WTC11 (cell line): ENCODE data around the gene AGPS. TPM values are rescaled to one million over a fixed set of nuclear protein-coding genes. Genes with fewer than 3 reads are reported as not detected.

Source experiments
- ATAC-seq: fragments of 200-7000 bp; cut with Tn5 transposase; 2 replicates; pipeline ENCODE4 v1.10.0; 2021; ENCODE audit warnings: mild to moderate bottlenecking, moderate library complexity
- CTCF ChIA-PET: fragments of 300-600 bp; sonication (Branson Sonifier 250); formaldehyde crosslinking; loops from one replicate; lab custom pipeline; 2021; ENCODE audit warnings: antibody characterized with exemption; lab: Charles Lee
- POLR2A ChIA-PET: fragments of 350-600 bp; sonication (Branson Sonifier 250); formaldehyde crosslinking; loops from one replicate; lab custom pipeline; 2021; ENCODE audit warnings: antibody characterized with exemption; lab: Charles Lee
- DNase-seq: peaks from one replicate; pipeline ENCODE4 v3.0.0; 2021; ENCODE audit warnings: low spot score
- H3K27ac Mint-ChIP-seq: 2 replicates; pipeline ENCODE4 v1.8.0; 2021; ENCODE audit warnings: mixed read lengths
- H3K27me3 Mint-ChIP-seq: 2 replicates; pipeline ENCODE4 v1.8.0; 2021; ENCODE audit warnings: low read depth, mild to moderate bottlenecking, moderate library complexity, mixed read lengths
- H3K36me3 Mint-ChIP-seq: 2 replicates; pipeline ENCODE4 v1.8.0; 2021; ENCODE audit warnings: mixed read lengths
- H3K4me1 Mint-ChIP-seq: 2 replicates; pipeline ENCODE4 v1.8.0; 2022; ENCODE audit warnings: mixed read lengths
- H3K4me3 Mint-ChIP-seq: 2 replicates; pipeline ENCODE4 v1.8.0; 2021; ENCODE audit warnings: mild to moderate bottlenecking, moderate library complexity, mixed read lengths
- H3K9me3 Mint-ChIP-seq: 2 replicates; pipeline ENCODE4 v1.8.0; 2021; ENCODE audit warnings: mixed read lengths
- E2F1 ChIP-seq: sonication (generic); formaldehyde crosslinking; IDR thresholded peaks from 2 replicates; pipeline ENCODE4 v1.8.0; 2022; ENCODE audit warnings: mild to moderate bottlenecking, missing genetic modification reagents
- E2F4 ChIP-seq: sonication (generic); formaldehyde crosslinking; IDR thresholded peaks from 2 replicates; pipeline ENCODE4 v1.8.1; 2022; ENCODE audit warnings: low read depth, mild to moderate bottlenecking, moderate library complexity, missing genetic modification reagents, borderline replicate concordance
- ERG ChIP-seq: fragments of 250-450 bp; sonication (Bioruptor Pico); IDR thresholded peaks from 2 replicates; pipeline ENCODE4 v1.8.0; 2021; ENCODE audit warnings: mild to moderate bottlenecking
- ETV6 ChIP-seq: sonication (generic); formaldehyde crosslinking; IDR thresholded peaks from 2 replicates; pipeline ENCODE4 v1.8.1; 2022; ENCODE audit warnings: mild to moderate bottlenecking, missing genetic modification reagents
- FOXK1 ChIP-seq: sonication (generic); formaldehyde crosslinking; IDR thresholded peaks from 2 replicates; pipeline ENCODE4 v1.8.0; 2022; ENCODE audit warnings: mild to moderate bottlenecking, moderate library complexity, missing genetic modification reagents
- IRF2 ChIP-seq: sonication (generic); formaldehyde crosslinking; IDR thresholded peaks from 2 replicates; pipeline ENCODE4 v1.8.0; 2022; ENCODE audit warnings: low read depth, missing genetic modification reagents, borderline replicate concordance
- JAZF1 ChIP-seq: fragments of 250-450 bp; sonication (Bioruptor Pico); IDR thresholded peaks from 2 replicates; pipeline ENCODE4 v1.9.0; 2021; ENCODE audit warnings: moderate library complexity, mild to moderate bottlenecking, inconsistent platforms
- KAT7 ChIP-seq: sonication (generic); formaldehyde crosslinking; IDR thresholded peaks from 2 replicates; pipeline ENCODE4 v1.8.1; 2023; ENCODE audit warnings: missing genetic modification reagents, mild to moderate bottlenecking, borderline replicate concordance
- MLX ChIP-seq: sonication (generic); formaldehyde crosslinking; IDR thresholded peaks from 2 replicates; pipeline ENCODE4 v1.8.1; 2023; ENCODE audit warnings: mild to moderate bottlenecking, missing genetic modification reagents, moderate library complexity
- NFATC4 ChIP-seq: fragments of 250-450 bp; sonication (Bioruptor Pico); IDR thresholded peaks from 2 replicates; pipeline ENCODE4 v1.9.0; 2021; ENCODE audit warnings: mild to moderate bottlenecking
- NFYB ChIP-seq: sonication (generic); formaldehyde crosslinking; conservative IDR thresholded peaks from 2 replicates; pipeline ENCODE4 v1.8.0; 2022; ENCODE audit warnings: low read depth, missing genetic modification reagents
- OVOL2 ChIP-seq: fragments of 250-450 bp; sonication (Bioruptor Pico); IDR thresholded peaks from 2 replicates; pipeline ENCODE4 v1.9.0; 2021; ENCODE audit warnings: mild to moderate bottlenecking, borderline replicate concordance
- RORB ChIP-seq: fragments of 250-450 bp; sonication (Bioruptor Pico); IDR thresholded peaks from 2 replicates; pipeline ENCODE4 v1.9.0; 2021; ENCODE audit warnings: mild to moderate bottlenecking
- TEAD1 ChIP-seq: sonication (generic); formaldehyde crosslinking; IDR thresholded peaks from 2 replicates; pipeline ENCODE4 v1.8.0; 2022; ENCODE audit warnings: mild to moderate bottlenecking, missing genetic modification reagents
- ZBTB43 ChIP-seq: sonication (generic); formaldehyde crosslinking; IDR thresholded peaks from 2 replicates; pipeline ENCODE4 v1.8.1; 2023; ENCODE audit warnings: mild to moderate bottlenecking, missing genetic modification reagents
- ZNF232 ChIP-seq: sonication (generic); formaldehyde crosslinking; IDR thresholded peaks from 2 replicates; pipeline ENCODE4 v1.8.0; 2022; ENCODE audit warnings: mild to moderate bottlenecking, missing genetic modification reagents
- ZNF263 ChIP-seq: sonication (generic); formaldehyde crosslinking; IDR thresholded peaks from 2 replicates; pipeline ENCODE4 v1.8.1; 2022; ENCODE audit warnings: low read depth, mild to moderate bottlenecking, moderate library complexity, missing genetic modification reagents
- ZNF281 ChIP-seq: sonication (generic); formaldehyde crosslinking; IDR thresholded peaks from 2 replicates; pipeline ENCODE4 v1.8.0; 2023; ENCODE audit warnings: mild to moderate bottlenecking, missing genetic modification reagents
- ZNF317 ChIP-seq: sonication (generic); formaldehyde crosslinking; IDR thresholded peaks from 2 replicates; pipeline ENCODE4 v1.8.1; 2023; ENCODE audit warnings: low read depth, mild to moderate bottlenecking, moderate library complexity, missing genetic modification reagents, borderline replicate concordance
- ZNF416 ChIP-seq: fragments of 250-450 bp; sonication (Bioruptor Pico); IDR thresholded peaks from 2 replicates; pipeline ENCODE4 v1.9.0; 2021; ENCODE audit warnings: mild to moderate bottlenecking, inconsistent platforms
- total RNA-seq: library from RNA; stranded (reverse); gene quantifications from 3 replicates; pipeline ENCODE4 v1.2.3, GENCODE V29; 2021
- TF ChIP-seq, protein P1 (sequence below): sonication (generic); formaldehyde crosslinking; IDR thresholded peaks from 2 replicates; pipeline ENCODE4 v1.8.0; 2022; ENCODE audit warnings: mild to moderate bottlenecking, missing genetic modification reagents
- TF ChIP-seq, protein P2 (sequence below): sonication (generic); formaldehyde crosslinking; conservative IDR thresholded peaks from 2 replicates; pipeline ENCODE4 v1.8.1; 2022; ENCODE audit warnings: mild to moderate bottlenecking, missing genetic modification reagents
- TF ChIP-seq, protein P3 (sequence below): fragments of 250-450 bp; sonication (Bioruptor Pico); conservative IDR thresholded peaks from 2 replicates; pipeline ENCODE4 v1.9.0; 2021; ENCODE audit warnings: mild to moderate bottlenecking
- TF ChIP-seq, protein P4 (sequence below): sonication (generic); formaldehyde crosslinking; IDR thresholded peaks from 2 replicates; pipeline ENCODE4 v1.8.1; 2022; ENCODE audit warnings: mild to moderate bottlenecking, missing genetic modification reagents, moderate library complexity, borderline replicate concordance

Gene AGPS
- total RNA-seq, 1 experiment from 2014 or later = 60.8 TPM

DNA sequence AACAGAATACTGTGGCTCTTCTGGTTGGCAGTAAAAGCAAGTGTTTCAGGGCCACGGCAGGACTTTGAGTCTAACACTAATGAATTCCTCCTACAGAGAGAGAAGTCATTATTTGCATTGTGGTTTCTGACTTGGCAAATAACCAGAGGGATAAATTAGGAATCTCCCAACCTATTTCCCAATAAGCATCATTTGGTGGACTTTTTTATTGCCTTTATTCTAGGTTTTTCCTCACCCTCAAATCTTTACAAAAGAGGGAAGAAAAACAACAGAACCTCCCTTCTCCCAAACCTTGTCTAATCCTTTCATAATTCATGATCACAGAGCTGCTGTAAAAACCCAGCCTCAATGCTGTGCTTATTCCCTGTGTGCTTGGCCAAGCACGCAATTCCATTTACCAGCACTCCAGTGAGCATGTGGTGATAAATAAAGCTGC lies 179.7 kb downstream of the AGPS start:
- DNase-seq (no peak), ATAC-seq (no peak)
- H3K27me3 Mint-ChIP-seq = 0 out of 2 replicates have a peak, but pooled peaks cover 8% of the 10 kb centered on the region
- ChIA-PET POLR2A (no interaction called here), CTCF (no interaction called here)
- H3K4me3 Mint-ChIP-seq = no peak overlapping the region
- no peaks in the 10 kb centered on the region for H3K4me1 Mint-ChIP-seq
- H3K36me3 Mint-ChIP-seq = no peaks in the 10 kb centered on the region
- TF ChIP-seq, protein P1, sequence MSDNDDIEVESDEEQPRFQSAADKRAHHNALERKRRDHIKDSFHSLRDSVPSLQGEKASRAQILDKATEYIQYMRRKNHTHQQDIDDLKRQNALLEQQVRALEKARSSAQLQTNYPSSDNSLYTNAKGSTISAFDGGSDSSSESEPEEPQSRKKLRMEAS (CRISPR knock-in tag) = no peak
- TF ChIP-seq, protein P2, sequence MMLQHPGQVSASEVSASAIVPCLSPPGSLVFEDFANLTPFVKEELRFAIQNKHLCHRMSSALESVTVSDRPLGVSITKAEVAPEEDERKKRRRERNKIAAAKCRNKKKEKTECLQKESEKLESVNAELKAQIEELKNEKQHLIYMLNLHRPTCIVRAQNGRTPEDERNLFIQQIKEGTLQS (CRISPR knock-in tag) = no peak
- TF ChIP-seq NFYB (CRISPR knock-in tag) = no peak
- TF ChIP-seq ERG (CRISPR knock-in tag) = no peak
- TF ChIP-seq ZNF317 = no peak
- TF ChIP-seq FOXK1 (CRISPR knock-in tag) = no peak
- TF ChIP-seq JAZF1 = no peak
- TF ChIP-seq OVOL2 (CRISPR knock-in tag) = no peak
- no peak for TF ChIP-seq ZNF281
- TF ChIP-seq ZNF263 (CRISPR knock-in tag) = no peak
- TF ChIP-seq MLX = no peak
- no peak for TF ChIP-seq E2F1 (CRISPR knock-in tag)
- TF ChIP-seq NFATC4 (CRISPR knock-in tag) = no peak
- TF ChIP-seq TEAD1 = no peak
- H3K9me3 Mint-ChIP-seq = no peaks in the 10 kb centered on the region
- H3K27ac Mint-ChIP-seq = no peak overlapping the region

DNA sequence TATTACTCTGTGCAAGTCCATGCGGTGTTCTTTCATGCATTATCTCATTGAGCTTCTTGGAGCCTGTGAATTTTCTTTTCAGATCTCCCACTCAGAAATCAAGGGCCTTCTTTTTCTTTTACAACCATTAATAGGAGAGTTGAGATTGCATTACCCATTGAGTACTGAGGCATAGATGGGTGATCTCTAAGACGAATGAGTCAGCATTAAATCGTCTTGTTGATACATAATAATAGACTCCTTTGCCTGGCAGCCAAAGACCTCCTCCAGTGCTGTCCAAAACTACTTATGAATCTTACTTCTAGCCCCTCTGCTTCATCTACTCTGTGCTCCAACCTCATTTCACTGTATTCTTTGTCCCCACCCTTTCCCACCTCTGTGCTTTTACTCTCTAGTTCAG lies 180.5 kb downstream of the AGPS start:
- Mint-ChIP-seq H3K4me1 (no peaks in the 10 kb centered on the region), H3K4me3 (no peak overlapping the region), H3K9me3 (no peaks in the 10 kb centered on the region), H3K36me3 (no peaks in the 10 kb centered on the region), H3K27me3 (0 out of 2 replicates have a peak, but pooled peaks cover 8% of the 10 kb centered on the region), H3K27ac (no peak overlapping the region)
- no peak for ATAC-seq
- DNase-seq = no peak
- ChIA-PET POLR2A (no interaction called here), CTCF (interaction anchor here (0.6 to 0.7 kb wide), 2 partner anchors 8 to 31 kb away, joined by 3 read pairs; no protein-coding TSS in a partner anchor)
- TF ChIP-seq, protein P3, sequence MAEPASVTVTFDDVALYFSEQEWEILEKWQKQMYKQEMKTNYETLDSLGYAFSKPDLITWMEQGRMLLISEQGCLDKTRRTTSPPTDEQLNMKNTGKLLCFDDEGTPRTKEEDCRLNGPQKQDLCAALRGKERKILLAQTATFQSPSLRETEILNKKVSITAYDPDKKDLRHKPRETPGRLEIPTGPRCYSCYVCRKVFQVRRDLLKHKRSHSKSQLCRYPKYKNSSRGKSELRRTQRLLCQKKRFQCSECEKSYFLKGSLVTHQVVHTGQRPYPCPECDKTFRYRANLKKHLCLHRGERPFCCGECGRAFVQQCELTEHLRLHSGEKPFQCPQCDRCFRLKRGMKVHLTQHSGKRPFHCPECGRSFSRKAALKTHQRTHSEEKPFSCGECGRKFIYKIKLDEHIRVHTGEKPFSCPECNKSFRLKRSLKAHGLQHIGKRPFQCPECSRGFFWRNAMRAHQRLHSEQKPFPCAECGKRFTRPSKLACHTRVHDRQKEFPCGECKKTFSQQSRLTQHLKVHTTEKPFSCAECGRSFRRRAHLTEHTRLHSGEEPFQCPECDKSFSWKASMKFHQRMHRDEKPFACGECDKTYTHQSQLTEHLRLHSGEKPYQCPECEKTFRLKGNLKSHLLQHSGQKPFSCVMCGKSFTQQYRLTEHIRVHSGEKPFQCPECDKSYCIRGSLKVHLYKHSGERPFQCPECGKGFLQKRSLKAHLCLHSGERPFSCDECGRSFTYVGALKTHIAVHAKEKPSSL (CRISPR knock-in tag) = no peak
- TF ChIP-seq ETV6 (CRISPR knock-in tag) = no peak
- no peak for TF ChIP-seq E2F4 (CRISPR knock-in tag)
- TF ChIP-seq KAT7 (CRISPR knock-in tag) = no peak
- no peak for TF ChIP-seq ZBTB43
- no peak for TF ChIP-seq RORB
- TF ChIP-seq, protein P4, sequence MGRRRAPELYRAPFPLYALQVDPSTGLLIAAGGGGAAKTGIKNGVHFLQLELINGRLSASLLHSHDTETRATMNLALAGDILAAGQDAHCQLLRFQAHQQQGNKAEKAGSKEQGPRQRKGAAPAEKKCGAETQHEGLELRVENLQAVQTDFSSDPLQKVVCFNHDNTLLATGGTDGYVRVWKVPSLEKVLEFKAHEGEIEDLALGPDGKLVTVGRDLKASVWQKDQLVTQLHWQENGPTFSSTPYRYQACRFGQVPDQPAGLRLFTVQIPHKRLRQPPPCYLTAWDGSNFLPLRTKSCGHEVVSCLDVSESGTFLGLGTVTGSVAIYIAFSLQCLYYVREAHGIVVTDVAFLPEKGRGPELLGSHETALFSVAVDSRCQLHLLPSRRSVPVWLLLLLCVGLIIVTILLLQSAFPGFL = no peak
- TF ChIP-seq ZNF232 = no peak
- no peak for TF ChIP-seq IRF2
- TF ChIP-seq ZNF416 (CRISPR knock-in tag) = no peak
- TF ChIP-seq JAZF1 = no peak
- no peak for TF ChIP-seq ZNF317
